NK-92 (cell line): ENCODE results near the gene THSD4.
"Not testable (repeated sequence)": the region's sequence is repeated elsewhere in the genome, so short reads cannot be mapped to it uniquely, and the experiment has no call there.

Source experiments
- DNase-seq: peaks from one replicate; lab custom pipeline; 2025; ENCODE audit not compliant: unreplicated experiment; lab: John Stamatoyannopoulos, UW

Gene THSD4

DNA sequence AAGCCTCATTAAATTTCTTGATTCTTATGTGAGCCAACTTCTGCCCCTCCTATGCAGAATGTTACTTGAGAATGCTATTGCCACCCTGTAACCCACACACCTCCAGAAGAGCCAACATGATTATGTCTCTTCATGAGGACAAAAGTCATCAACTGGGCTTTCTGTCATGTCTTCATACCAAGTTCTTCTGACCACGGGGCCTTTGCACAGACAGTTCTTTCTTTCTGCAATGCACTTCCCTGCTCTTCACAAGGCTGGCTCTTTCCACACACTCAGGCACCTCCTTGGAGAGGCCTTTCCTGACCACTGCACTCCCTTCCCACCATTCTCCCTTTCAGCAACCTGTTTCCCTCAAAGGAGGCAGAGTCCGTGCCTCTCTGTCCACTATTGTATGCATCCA lies 587.2 kb downstream of the THSD4 start:
- no peak for DNase-seq

GRCh38 chr15:71705151-71705550 lies 589.9 kb downstream of the THSD4 start:
- no peak for DNase-seq

DNA sequence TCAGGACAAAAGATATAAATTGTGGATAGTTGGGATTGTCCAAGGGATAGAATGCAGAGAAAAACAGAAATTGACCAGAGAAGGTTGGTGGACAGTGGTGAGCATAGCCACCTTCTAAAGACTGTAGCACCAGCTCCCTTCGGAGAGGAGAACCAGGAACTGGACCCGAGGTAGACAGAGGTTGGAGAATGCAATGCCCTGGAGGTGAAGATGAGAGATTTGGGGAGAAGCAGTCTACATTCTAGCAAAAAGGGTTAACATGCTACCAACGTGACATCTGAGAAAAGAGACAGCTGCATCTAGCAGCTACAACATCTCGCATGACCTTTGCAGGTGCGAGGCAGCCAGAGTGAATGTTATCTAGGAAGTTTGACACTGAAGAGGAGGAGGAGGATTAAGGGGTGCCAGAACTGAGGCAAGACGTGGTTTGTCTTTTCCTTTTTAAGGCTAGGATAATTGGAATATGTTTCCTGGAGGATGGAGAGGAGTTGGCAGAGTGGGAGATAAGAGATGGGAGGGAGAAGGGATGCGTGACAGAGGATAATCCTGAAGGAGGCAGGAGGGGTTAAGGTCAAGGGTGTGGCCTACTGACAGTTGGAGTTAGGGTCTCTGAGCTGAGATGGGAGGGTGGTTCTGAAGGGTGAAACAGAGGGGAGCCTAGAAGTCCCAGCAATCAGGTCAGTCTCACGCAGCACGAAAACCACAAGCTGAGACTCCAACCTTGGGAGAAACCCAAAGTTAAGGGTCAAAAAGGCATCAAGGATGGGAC lies 591.4 kb downstream of the THSD4 start:
- DNase-seq: no peak

DNA sequence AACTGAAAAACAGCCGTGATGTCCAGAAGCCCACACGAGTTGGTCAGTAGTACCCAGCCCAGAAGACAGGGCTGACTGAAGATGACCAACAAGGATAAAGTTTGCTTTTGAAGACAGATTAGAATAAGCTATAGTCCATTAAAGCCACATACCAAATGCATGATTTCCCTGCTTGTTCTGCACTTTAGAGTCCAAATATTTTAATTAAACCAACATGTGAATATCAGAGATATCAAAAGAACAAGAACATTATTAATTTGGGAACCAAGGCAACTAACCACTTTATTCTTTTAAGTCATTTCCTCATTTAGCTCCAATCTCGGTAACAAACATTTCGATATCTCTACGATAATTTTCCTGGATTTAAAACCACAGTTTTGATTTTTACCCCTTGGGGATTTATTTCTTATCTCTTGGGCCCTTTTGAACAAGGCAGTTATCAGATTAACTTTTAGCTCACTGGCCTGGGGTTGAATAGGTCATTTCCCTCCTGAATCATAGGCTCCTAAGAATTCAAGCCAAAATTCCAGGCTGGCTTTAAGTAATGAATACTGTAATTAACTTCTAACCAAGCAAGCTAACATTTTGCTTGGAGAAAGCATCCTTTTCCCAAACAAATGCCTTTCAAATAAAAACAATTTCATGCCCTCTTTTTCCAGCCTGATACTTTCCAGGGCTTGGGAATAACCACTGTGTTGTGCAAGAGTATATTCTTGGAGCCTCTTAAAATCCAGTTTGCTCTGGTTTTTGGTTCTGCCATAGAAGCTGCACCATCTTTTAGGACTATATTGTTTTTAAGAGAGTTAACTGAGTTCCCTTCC lies 592.2 kb downstream of the THSD4 start:
- DNase-seq: no peak

GRCh38 chr15:71708051-71708429 lies 592.8 kb downstream of the THSD4 start:
- no peak for DNase-seq

- no peak for DNase-seq
Observed at GRCh38 chr15:71708741-71709140, 593.5 kb downstream of the THSD4 start.

DNA sequence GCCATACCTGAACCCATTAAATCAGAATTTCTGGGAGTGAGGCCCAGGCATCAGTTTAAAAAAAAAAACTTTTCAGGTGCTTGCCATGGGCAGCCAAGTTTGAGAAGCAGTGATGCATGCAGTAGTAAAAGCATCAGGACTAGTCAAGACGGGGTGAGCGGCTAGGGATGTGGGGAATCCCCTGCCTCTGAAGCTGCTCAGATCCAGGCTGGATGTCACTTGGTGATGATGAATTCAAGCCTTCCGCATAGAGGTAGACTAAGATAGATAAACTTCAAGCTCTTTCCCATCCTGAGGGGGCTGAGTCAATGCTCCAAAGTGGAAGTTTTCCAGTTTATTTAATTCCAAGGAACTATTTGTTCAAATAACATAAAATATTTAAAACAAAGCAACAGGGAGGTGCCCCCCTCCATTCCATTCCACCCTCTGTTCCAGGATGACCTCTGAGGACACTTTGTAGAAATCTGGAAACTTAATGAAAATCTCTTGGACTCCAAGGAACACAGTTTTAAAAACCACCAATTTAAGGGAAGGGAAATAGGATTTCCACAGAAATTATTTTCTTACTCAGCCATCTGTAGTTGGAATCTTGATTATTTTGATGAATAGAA lies 594.6 kb downstream of the THSD4 start:
- DNase-seq: no peak

GRCh38 chr15:71712182-71712581 lies 596.9 kb downstream of the THSD4 start:
- no peak for DNase-seq

DNA sequence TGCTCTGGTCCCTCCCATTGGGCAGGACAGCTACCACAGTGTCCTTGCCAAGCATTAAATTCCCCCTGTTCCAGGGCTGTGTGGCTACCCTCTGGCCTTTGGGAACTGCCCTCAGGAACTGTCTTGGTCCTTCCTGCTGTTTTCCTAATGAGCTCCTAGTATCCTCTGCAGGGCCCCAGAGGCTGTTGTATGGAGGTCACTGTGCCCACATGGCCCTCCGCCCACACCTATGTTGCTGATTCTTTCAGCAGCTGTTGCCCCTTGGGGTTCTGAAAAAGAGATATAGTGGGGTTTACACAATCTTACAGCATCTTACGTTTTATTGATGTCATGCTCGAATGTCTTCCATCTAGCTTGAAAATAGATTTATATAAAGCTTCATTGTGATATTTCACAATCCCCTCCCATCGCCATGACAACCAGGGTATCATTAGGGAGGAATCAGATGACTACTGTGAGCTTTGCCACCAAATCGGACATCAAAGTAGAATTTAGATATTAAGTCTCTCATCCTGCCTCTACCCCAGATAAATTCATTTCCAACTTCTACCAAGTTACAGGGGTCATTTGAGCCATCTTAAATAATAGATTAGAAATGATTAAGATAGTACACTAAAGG lies 598.0 kb downstream of the THSD4 start:
- DNase-seq: no peak

GRCh38 chr15:71715914-71716313 lies 600.6 kb downstream of the THSD4 start:
- DNase-seq: no peak

- DNase-seq: no peak
Observed at GRCh38 chr15:71716990-71717389, 601.7 kb downstream of the THSD4 start.

GRCh38 chr15:71718116-71718910 lies 603.0 kb downstream of the THSD4 start:
- no peak for DNase-seq

GRCh38 chr15:71723344-71723743 lies 608.1 kb downstream of the THSD4 start:
- DNase-seq: no peak

DNA sequence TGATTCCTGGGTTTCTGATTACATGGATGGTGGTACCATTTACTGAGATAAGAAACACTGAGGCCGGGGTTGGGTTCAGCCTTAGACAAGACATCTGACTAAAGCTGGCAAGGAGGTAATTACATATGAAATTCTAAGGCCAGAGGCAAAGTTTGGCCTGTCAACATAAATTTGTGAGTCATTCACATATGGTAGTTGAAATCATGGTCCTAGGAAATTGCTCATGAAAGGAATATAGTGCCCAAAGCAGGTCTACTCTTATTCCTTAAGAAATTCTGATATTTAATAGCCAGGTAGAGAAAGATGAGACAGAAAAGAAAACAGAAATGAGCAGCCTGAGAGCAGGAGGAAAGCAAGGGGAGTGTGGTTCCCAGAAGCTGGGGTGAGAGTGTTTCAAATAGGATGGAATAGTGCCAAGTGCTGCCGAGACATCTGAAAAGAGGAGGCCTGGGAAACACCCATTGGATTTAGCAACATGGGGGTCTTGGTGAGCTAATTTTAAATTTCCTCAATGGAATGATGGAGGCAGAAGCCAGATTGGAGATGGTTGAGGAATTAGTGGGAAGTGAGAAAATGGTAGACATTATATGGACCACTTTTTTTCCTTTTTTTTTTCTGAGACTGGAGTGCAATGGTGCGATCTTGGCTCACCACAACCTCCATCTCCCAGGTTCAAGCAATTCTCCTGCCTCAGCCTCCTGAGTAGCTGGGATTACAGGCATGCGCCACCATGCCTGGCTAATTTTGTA lies 610.1 kb downstream of the THSD4 start:
- not testable (repeated sequence) for DNase-seq

- no peak for DNase-seq
Observed at GRCh38 chr15:71728881-71729280, 613.6 kb downstream of the THSD4 start.

GRCh38 chr15:71729319-71729718 lies 614.0 kb downstream of the THSD4 start:
- DNase-seq: no peak

DNA sequence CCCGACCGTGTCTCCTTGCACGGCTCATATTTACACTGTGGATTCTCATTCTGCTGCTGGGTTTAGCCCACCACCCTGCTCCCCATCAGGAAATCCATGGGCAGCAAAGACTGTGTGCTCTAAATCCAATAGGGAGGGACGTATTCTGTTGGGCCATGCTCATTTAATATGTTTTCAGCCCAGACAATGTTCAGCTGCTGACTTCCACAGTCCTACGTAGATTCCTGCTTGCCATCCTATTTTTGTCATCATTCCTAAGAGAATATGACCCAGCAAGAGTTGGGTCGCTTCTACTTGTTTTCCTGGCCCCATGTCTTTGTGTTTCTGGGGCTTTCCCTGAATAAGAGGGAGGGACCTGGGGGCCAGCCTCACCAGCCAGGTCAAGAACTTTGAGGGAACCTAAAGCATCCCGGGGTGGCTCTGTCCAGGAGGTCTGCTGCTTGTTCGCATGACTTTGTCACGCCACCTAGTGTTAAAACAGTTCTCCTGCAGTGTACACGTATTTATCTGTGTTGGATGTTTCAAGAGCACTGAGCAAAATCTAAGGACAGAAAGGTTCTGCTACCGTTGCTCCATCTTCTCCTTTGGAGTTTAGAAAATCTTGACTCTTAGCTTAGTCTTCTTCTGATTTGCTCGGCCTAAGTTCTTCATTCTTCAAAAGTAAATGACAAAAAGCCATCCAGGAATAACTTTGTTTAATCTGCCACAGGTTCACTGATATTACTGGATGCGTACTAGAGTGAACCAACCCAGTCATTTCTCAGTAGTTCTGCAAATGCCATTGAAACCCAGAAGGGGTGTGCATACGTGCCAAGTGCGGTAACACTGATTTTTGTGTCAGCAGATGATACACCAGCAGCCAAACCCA lies 615.2 kb downstream of the THSD4 start:
- no peak for DNase-seq

GRCh38 chr15:71732636-71733035 lies 617.4 kb downstream of the THSD4 start:
- no peak for DNase-seq

GRCh38 chr15:71733122-71733521 lies 617.9 kb downstream of the THSD4 start:
- DNase-seq: no peak
